Panc1 (cell line): ENCODE results near the gene MICAL2. TPM values are rescaled to one million over a fixed set of nuclear protein-coding genes. Genes with fewer than 3 reads are reported as not detected.

Experiments
- ATAC-seq: fragments of 200-7000 bp; cut with Tn5 transposase; 2 replicates; pipeline ENCODE4 v1.9.1; 2020; ENCODE audit warnings: mild to moderate bottlenecking, moderate library complexity
- BruUV-seq: library from RNA; stranded (reverse); fragments of 400-500 nt; replicated peaks from 2 replicates; lab custom pipeline; 2021; lab: Mats Ljungman, UMichigan
- CTCF ChIA-PET: fragments of 300-600 bp; sonication (Branson Sonifier 250); formaldehyde crosslinking; loops from one replicate; lab custom pipeline; 2022; ENCODE audit warnings: antibody characterized with exemption; lab: Charles Lee
- POLR2A ChIA-PET: fragments of 300-600 bp; sonication (Branson Sonifier 250); formaldehyde crosslinking; loops from one replicate; lab custom pipeline; 2022; ENCODE audit warnings: antibody characterized with exemption; lab: Charles Lee
- DNase-seq: peaks from one replicate; pipeline ENCODE4 v3.0.0-alpha.2; 2010; ENCODE audit warnings: low read depth, low spot score
- H3K27ac ChIP-seq: 2 replicates; pipeline ENCODE4 v1.5.1; 2011; ENCODE audit warnings: mild to moderate bottlenecking, low read length, inconsistent platforms
- H3K27me3 ChIP-seq: fragments of 200-500 bp; sonication (Bioruptor generic); 2 replicates; pipeline ENCODE4 v1.6.0; 2014; ENCODE audit warnings: low read length, inconsistent platforms; ENCODE audit not compliant: control insufficient read depth, insufficient read depth
- H3K36me3 ChIP-seq: fragments of 200-500 bp; sonication (Bioruptor generic); 2 replicates; pipeline ENCODE4 v1.5.1; 2014; ENCODE audit warnings: inconsistent platforms, mild to moderate bottlenecking, low read length, moderate library complexity; ENCODE audit not compliant: control insufficient read depth, insufficient read depth
- H3K4me1 ChIP-seq: 2 replicates; pipeline ENCODE4 v1.5.1; 2011; ENCODE audit warnings: inconsistent platforms, mild to moderate bottlenecking, low read length, moderate library complexity; ENCODE audit not compliant: control insufficient read depth, insufficient read depth
- H3K4me3 ChIP-seq, 2 experiments: 2 replicates each; pipeline ENCODE4 v1.5.1; 2011 to 2012; ENCODE audit warnings: low read depth in 2 of 2, low read length in 2 of 2, mild to moderate bottlenecking in 2 of 2, inconsistent platforms in 1 of 2, moderate library complexity in 1 of 2
- H3K9me3 ChIP-seq: fragments of 200-500 bp; sonication (Bioruptor generic); 2 replicates; pipeline ENCODE4 v1.5.1; 2014; ENCODE audit warnings: low read depth, mild to moderate bottlenecking, inconsistent platforms, low read length, moderate library complexity; ENCODE audit not compliant: control insufficient read depth, insufficient read depth
- POLR2AphosphoS5 ChIP-seq: IDR thresholded peaks from 2 replicates; pipeline ENCODE4 v1.6.1; 2012; ENCODE audit warnings: mild to moderate bottlenecking, low read depth, low read length, moderate library complexity
- REST ChIP-seq, 2 experiments: IDR thresholded peaks; 2 replicates each; pipeline ENCODE4 v1.6.1; 2011 to 2012; ENCODE audit warnings: low read depth in 2 of 2, control low read depth in 1 of 2, low read length in 1 of 2, mild to moderate bottlenecking in 1 of 2, moderate library complexity in 1 of 2; ENCODE audit not compliant: insufficient read depth in 1 of 2
- SIN3A ChIP-seq: IDR thresholded peaks from 2 replicates; pipeline ENCODE4 v1.6.1; 2012; ENCODE audit warnings: low read depth, mild to moderate bottlenecking, low read length, moderate library complexity, borderline replicate concordance; ENCODE audit not compliant: insufficient read depth
- TCF7L2 ChIP-seq: IDR thresholded peaks from 2 replicates; pipeline ENCODE4 v1.6.1; 2011; ENCODE audit warnings: mild to moderate bottlenecking, low read depth, low read length, inconsistent platforms
- in situ Hi-C: cut with HindIII; loops from 2 replicates; pipeline ENCODE4 v1.10.0; 2016; ENCODE audit warnings: low sequenced_read_pairs, low pct_unique_long_range_greater_than_20kb
- intact Hi-C: fragments of 100-400 bp; cut with micrococcal nuclease; formaldehyde crosslinking; loops from one replicate; pipeline ENCODE4 v1.10.0; 2022; ENCODE audit not compliant: unreplicated experiment
- total RNA-seq: library from RNA; stranded (reverse); gene quantifications from one replicate; pipeline ENCODE4 v1.2.1, GENCODE V29; 2021; ENCODE audit not compliant: unreplicated experiment
- TF ChIP-seq, protein P1 (sequence below): fragments of 450-650 bp; IDR thresholded peaks from 2 replicates; pipeline ENCODE4 v1.5.1; 2017; ENCODE audit warnings: mild to moderate bottlenecking

The MICAL2 gene
- total RNA-seq, 1 experiment from 2014 or later, result 199 TPM

DNA sequence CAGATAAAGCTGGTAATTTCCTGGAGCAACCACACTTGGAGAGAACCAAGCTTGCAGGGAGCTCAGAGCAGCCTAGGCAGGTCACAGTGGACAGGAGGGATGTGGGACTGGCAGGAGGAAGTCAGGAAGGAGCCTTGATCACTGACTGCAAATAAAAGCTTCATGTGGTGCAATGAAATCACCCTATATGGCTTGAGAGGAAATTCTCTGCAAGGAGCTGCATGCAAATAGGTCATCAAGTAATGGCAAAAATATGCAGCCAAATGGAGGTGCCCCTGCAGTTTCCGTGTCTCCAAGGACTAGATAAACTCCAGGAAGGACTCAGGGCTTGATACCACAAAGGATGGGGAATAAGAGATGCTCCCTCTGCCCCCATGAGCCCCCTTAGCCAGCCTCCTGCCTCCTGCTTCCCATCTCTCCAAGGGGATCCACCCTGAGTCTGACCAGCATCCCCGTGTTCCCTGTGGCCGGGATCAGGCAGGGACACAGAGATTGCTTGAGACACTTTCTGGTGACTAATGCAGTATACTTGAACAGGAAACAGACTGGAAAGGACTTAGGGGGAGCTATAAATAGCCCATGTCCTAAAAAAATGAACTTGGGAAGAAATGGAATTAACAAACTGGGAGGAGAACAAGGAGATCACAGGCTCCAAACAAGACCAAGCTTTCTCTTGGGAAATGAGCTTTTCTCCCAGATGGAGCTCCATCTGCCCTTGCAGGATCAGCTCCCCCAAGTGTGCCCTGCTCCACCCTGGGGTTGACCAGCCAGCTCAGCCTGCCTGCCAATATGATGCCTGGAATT is 23.9 kb upstream of the MICAL2 start:
- CTCF ChIA-PET, result interaction anchor here (0.7 to 2.5 kb wide), 4 partner anchors 24 to 1027 kb away, joined by 3 to 6 read pairs (median 3); no protein-coding TSS in a partner anchor
- in situ Hi-C loops, result no loop called here
- Histone ChIP-seq H3K4me1 (peaks cover 40% of the 10 kb centered on the region), H3K36me3 (no peaks in the 10 kb centered on the region), H3K9me3 (no peaks in the 10 kb centered on the region; the same call in 1 of the 2 replicates), H3K27ac (peak overlapping the region; percentile 94), H3K4me3 (peak overlapping the region in 1 of 2 experiments; percentile 24; a peak in 2 of 4 replicates), H3K27me3 (no peaks in the 10 kb centered on the region)
- ATAC-seq (peak; percentile 84), DNase-seq (peak; percentile 87)
- intact Hi-C loops, result no loop called here
- POLR2A ChIA-PET, result interaction anchor here (0.5 to 1.1 kb wide), 4 partner anchors 9 to 756 kb away, joined by 3 to 4 read pairs (median 3); no protein-coding TSS in a partner anchor
- no TSS peak for BruUV-seq
- TF ChIP-seq SIN3A (no peak), REST (IDR thresholded peaks at IDR 0.05; ENCODE audit: insufficient read depth in 1 of 2, low read depth in 2 of 2, low read length in 1 of 2) (no peak), POLR2AphosphoS5 (no peak), TCF7L2 (no peak)
- TF ChIP-seq, protein P1, sequence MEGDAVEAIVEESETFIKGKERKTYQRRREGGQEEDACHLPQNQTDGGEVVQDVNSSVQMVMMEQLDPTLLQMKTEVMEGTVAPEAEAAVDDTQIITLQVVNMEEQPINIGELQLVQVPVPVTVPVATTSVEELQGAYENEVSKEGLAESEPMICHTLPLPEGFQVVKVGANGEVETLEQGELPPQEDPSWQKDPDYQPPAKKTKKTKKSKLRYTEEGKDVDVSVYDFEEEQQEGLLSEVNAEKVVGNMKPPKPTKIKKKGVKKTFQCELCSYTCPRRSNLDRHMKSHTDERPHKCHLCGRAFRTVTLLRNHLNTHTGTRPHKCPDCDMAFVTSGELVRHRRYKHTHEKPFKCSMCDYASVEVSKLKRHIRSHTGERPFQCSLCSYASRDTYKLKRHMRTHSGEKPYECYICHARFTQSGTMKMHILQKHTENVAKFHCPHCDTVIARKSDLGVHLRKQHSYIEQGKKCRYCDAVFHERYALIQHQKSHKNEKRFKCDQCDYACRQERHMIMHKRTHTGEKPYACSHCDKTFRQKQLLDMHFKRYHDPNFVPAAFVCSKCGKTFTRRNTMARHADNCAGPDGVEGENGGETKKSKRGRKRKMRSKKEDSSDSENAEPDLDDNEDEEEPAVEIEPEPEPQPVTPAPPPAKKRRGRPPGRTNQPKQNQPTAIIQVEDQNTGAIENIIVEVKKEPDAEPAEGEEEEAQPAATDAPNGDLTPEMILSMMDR, result no peak

DNA sequence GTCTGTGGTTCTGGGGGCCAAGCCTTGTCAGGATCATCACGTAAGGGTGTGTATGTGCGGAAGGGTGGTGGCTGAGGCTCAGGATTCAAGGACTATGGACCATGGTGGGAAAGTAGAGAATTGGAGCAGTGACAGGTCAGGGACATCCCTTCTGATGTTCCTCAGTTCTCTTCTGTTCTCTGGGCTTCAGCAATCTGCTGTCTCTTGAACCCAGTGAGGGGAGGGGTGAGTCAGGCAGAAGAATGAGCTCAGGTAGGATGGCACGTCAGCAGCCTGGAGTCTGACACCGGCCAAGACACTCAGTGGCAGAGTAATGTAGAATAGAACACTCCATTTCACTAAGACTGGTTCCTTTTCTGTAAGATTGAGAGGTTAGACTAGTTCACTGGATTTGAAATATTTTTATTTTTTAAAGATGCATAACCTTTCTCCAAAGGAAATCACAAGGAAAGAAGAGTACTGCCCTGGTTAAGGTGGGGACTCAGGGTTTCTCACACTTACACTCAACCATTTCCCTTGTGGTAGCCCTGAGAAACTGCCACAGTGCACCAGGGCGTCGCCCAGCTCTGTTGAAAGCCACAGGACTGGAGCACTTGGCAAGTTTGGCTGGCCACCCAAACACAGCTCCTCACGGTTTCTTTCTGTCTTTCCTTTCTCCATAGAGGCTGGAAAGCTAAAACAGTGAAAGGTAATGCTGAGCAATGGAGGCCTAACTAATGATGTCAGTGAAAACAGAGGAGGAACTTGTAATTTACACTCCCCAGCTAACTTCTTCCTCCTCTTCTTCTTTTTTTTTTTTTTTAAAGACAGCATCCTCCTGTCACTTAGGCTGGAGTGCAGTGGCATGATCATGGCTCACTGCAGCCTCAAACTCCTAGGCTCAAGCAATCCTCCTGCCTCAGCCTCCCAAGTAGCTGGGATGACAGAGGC is 23.1 kb upstream of the MICAL2 start:
- ATAC-seq (peak; percentile 46; the same call in 1 of the 2 replicates), DNase-seq (no peak)
- ChIA-PET CTCF (interaction anchor here (0.6 to 2.5 kb wide), 6 partner anchors 20 to 202 kb away, joined by 3 to 6 read pairs (median 4); no protein-coding TSS in a partner anchor), POLR2A (interaction anchor here (0.6 to 1.1 kb wide), 4 partner anchors 16 to 90 kb away, joined by 3 to 4 read pairs (median 4); no protein-coding TSS in a partner anchor)
- Histone ChIP-seq H3K4me1 (peaks cover 42% of the 10 kb centered on the region), H3K27me3 (no peaks in the 10 kb centered on the region), H3K27ac (peak overlapping the region; percentile 94), H3K4me3 (no peak overlapping the region), H3K9me3 (no peaks in the 10 kb centered on the region; the same call in 1 of the 2 replicates), H3K36me3 (no peaks in the 10 kb centered on the region)
- in situ Hi-C loops, result no loop called here
- TF ChIP-seq SIN3A, result no peak
- TF ChIP-seq POLR2AphosphoS5, result no peak
- TF ChIP-seq, protein P1, result no peak
- TF ChIP-seq TCF7L2, result no peak
- no peak for TF ChIP-seq REST (IDR thresholded peaks at IDR 0.05; ENCODE audit: insufficient read depth in 1 of 2, low read depth in 2 of 2, low read length in 1 of 2)
- TSS peak; percentile 94 for BruUV-seq
- intact Hi-C loops, result no loop called here
